H1 (cell line): Measurements from ENCODE around the gene ANAPC2. TPM values are rescaled to one million over a fixed set of nuclear protein-coding genes. Genes with fewer than 3 reads are reported as not detected.

Experiments used
- ATF2 ChIP-seq: IDR thresholded peaks from 2 replicates; pipeline ENCODE4 v1.6.1; 2012; ENCODE audit warnings: low read length, inconsistent platforms
- CBX8 ChIP-seq: fragments of 300-800, 300-1000 bp; sonication (generic); IDR thresholded peaks from 2 replicates; pipeline ENCODE4 v1.7.1; 2016; ENCODE audit warnings: low read depth, low read length, borderline replicate concordance
- CHD1 ChIP-seq: IDR thresholded peaks from 2 replicates; pipeline ENCODE4 v1.6.1; 2012; ENCODE audit warnings: low read depth, low read length, improper control_type of control experiment
- CREB1 ChIP-seq: IDR thresholded peaks from 2 replicates; pipeline ENCODE4 v1.6.1; 2012; ENCODE audit warnings: inconsistent platforms
- CTCF ChIP-seq, 3 experiments: IDR thresholded peaks; 1 replicate in 2 of 3; 2 replicates in 1 of 3; pipeline versions ENCODE4 v1.5.1 to v1.6.1; 2011; ENCODE audit warnings: low read length in 3 of 3, mild to moderate bottlenecking in 3 of 3, inconsistent platforms in 2 of 3, low read depth in 1 of 3, moderate library complexity in 1 of 3; ENCODE audit not compliant: insufficient read depth in 1 of 3; ENCODE audit errors: control extremely low read depth in 1 of 3
- JUN ChIP-seq: IDR thresholded peaks from 2 replicates; pipeline ENCODE4 v1.6.1; 2011; ENCODE audit warnings: low read depth, mild to moderate bottlenecking, improper control_type of control experiment, low read length
- KDM4A ChIP-seq: IDR thresholded peaks from one replicate; pipeline ENCODE4 v1.7.1; 2012; ENCODE audit warnings: low read depth, mild to moderate bottlenecking, moderate library complexity, low read length, inconsistent platforms; ENCODE audit not compliant: severe bottlenecking
- PHF8 ChIP-seq: fragments of 200-600 bp; sonication (generic); conservative IDR thresholded peaks from 2 replicates; pipeline ENCODE4 v1.7.1; 2012; ENCODE audit warnings: low read depth, mild to moderate bottlenecking, inconsistent platforms, low read length, moderate library complexity
- SRF ChIP-seq: IDR thresholded peaks from 2 replicates; pipeline ENCODE4 v1.6.1; 2011; ENCODE audit warnings: mild to moderate bottlenecking, low read depth, low read length, moderate library complexity
- TBP ChIP-seq: IDR thresholded peaks from 2 replicates; pipeline ENCODE4 v1.6.1; 2011; ENCODE audit warnings: low read depth, low read length, improper control_type of control experiment
- YY1 ChIP-seq: IDR thresholded peaks from 2 replicates; pipeline ENCODE4 v1.6.1; 2011; ENCODE audit warnings: low read depth, mild to moderate bottlenecking, low read length
- polyA plus RNA-seq, 7 experiments: library from polyadenylated mRNA; depleted of rRNA in 3 of 7; stranded (reverse) in 5 of 7; unstranded in 2 of 7; fragments of >200 nt in 5 of 7; fragments of 200-250 nt in 2 of 7; gene quantifications; 1 replicate in 5 of 7; 2 replicates in 1 of 7; 4 replicates in 1 of 7; pipeline versions ENCODE4 v1.2.1 to v1.2.3, GENCODE V29; 2011 to 2013; ENCODE audit warnings: missing spikeins in 2 of 7, mixed read lengths in 2 of 7
- total RNA-seq: library from RNA; stranded (reverse); fragmentation: NEBNext Ultra II Directional; extraction: Animal tissue kit (Norgen Biotek cat#: 25700); gene quantifications from 2 replicates; pipeline ENCODE4 v1.2.1, GENCODE V29; 2021

Gene ANAPC2
- total and polyA plus RNA-seq, 2 of the 8 experiments (the other 6 are each of a cell fraction or from before 2014, with no cell fraction given) = 30.2 to 37.7 TPM

GRCh38 chr9:137219757-137220316 is 31.5 kb upstream of the ANAPC2 start (continued):
- TF ChIP-seq CTCF (IDR thresholded peaks at IDR 0.05; ENCODE audit: control extremely low read depth in 1 of 3, insufficient read depth in 1 of 3, low read depth in 1 of 3, low read length in 3 of 3) = no peak
- TF ChIP-seq ATF2 = no peak
- no peak for TF ChIP-seq TBP
- TF ChIP-seq SRF = no peak
- no peak for TF ChIP-seq YY1
- no peak for TF ChIP-seq KDM4A
- TF ChIP-seq JUN = no peak
- no peak for TF ChIP-seq CBX8
- TF ChIP-seq CHD1 = no peak
- no peak for TF ChIP-seq PHF8
- no peak for TF ChIP-seq CREB1
- TF ChIP-seq, all 59 proteins: peak for 0
